Skeletal muscle cell (primary cell): ENCODE data around the gene TMEM186.
"Not testable (repeated sequence)": the region's sequence is repeated elsewhere in the genome, so short reads cannot be mapped to it uniquely, and the experiment has no call there.

Experiments used
- DNase-seq: peaks from one replicate; pipeline ENCODE4 v3.0.0-alpha.2; 2010; ENCODE audit warnings: low read depth
- H3K4me3 ChIP-seq: 2 replicates; pipeline ENCODE4 v1.5.1; 2011; ENCODE audit warnings: low read depth, mild to moderate bottlenecking, control low read depth, low read length, moderate library complexity

Gene TMEM186

DNA sequence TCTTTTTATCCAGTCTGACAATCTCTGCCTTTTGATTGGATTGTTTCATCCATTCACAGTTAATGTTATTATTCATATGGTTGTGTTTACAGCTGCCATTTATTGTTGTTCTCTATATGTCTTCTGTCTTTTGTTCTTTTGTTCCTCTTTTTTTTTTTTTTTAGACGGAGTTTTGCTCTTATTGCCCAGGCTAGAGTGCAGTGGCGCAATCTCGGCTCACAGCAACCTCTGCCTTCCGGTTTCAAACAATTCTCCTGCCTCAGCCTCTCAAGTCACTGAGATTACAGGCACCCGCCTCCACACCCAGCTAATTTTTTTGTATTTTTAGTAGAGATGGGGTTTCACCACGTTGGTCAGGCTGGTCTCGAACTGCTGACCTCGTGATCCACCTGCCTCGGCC is 48.5 kb downstream of the TMEM186 start:
- not testable (repeated sequence) for DNase-seq, H3K4me3 ChIP-seq
